H1 (cell line): ENCODE data around the gene GUCY1A1. TPM values are rescaled to one million over a fixed set of nuclear protein-coding genes. Genes with fewer than 3 reads are reported as not detected.

Source experiments
- CTCF ChIA-PET: fragments of 300-600 bp; sonication (Branson Sonifier 250); formaldehyde crosslinking; loops from one replicate; lab custom pipeline; 2021; ENCODE audit not compliant: partially characterized antibody; lab: Charles Lee
- POLR2A ChIA-PET: fragments of 300-600 bp; sonication (Branson Sonifier 250); formaldehyde crosslinking; loops from one replicate; lab custom pipeline; 2021; ENCODE audit warnings: inconsistent platforms; ENCODE audit not compliant: partially characterized antibody; lab: Charles Lee
- DNase-seq, 2 experiments: peaks; one replicate each; pipeline versions ENCODE4 v3.0.0 to v3.0.0-alpha.2; 2010 to 2022; ENCODE audit warnings: low spot score in 2 of 2, low read depth in 1 of 2, mixed read lengths in 1 of 2
- FAIRE-seq: peaks from 2 replicates; lab custom pipeline; 2011; peaks lifted over from hg19 to GRCh38; lab: Jason Lieb, UNC
- H2AFZ ChIP-seq: 2 replicates; pipeline ENCODE4 v1.8.1; 2012; ENCODE audit warnings: low read length, inconsistent platforms
- H2AK5ac ChIP-seq: 2 replicates; pipeline ENCODE4 v1.6.1; 2013; ENCODE audit warnings: low read depth, low read length
- H2BK120ac ChIP-seq: replicated peaks from 2 replicates; pipeline ENCODE3; 2013; ENCODE audit warnings: low read depth, low read length, inconsistent platforms
- H2BK12ac ChIP-seq: 2 replicates; pipeline ENCODE4 v1.6.1; 2013; ENCODE audit warnings: low read depth, low read length
- H2BK15ac ChIP-seq: 2 replicates; pipeline ENCODE4 v1.6.1; 2013; ENCODE audit warnings: low read length
- H2BK20ac ChIP-seq: 2 replicates; pipeline ENCODE4 v1.6.1; 2013; ENCODE audit warnings: low read length
- H2BK5ac ChIP-seq: 2 replicates; pipeline ENCODE4 v1.6.1; 2013; ENCODE audit warnings: low read depth, low read length
- H3K14ac ChIP-seq: 2 replicates; pipeline ENCODE4 v1.6.1; 2013; ENCODE audit warnings: inconsistent platforms; ENCODE audit not compliant: insufficient read length
- H3K18ac ChIP-seq: 2 replicates; pipeline ENCODE4 v1.6.1; 2013; ENCODE audit warnings: low read length; ENCODE audit errors: extremely low read depth
- H3K23ac ChIP-seq: 2 replicates; pipeline ENCODE4 v1.6.1; 2013; ENCODE audit warnings: inconsistent platforms; ENCODE audit not compliant: insufficient read length
- H3K23me2 ChIP-seq: 2 replicates; pipeline ENCODE4 v1.6.1; 2013; ENCODE audit warnings: low read depth, low read length
- H3K27ac ChIP-seq: 2 replicates; pipeline ENCODE4 v1.6.1; 2011; ENCODE audit warnings: low read depth, low read length, inconsistent platforms
- H3K27me3 ChIP-seq, 4 experiments: replicated peaks in 1 of 4; 1 replicate in 1 of 4; 2 replicates in 3 of 4; pipeline versions ENCODE4 v1.6.1 to v1.8.1; 2011 to 2013; ENCODE audit warnings: low read length in 3 of 4, mild to moderate bottlenecking in 3 of 4, inconsistent platforms in 2 of 4, mixed read lengths in 2 of 4, moderate library complexity in 1 of 4; ENCODE audit not compliant: control insufficient read depth in 3 of 4, insufficient read depth in 3 of 4; ENCODE audit errors: extremely low read depth in 1 of 4
- H3K36me3 ChIP-seq, 4 experiments: 2 replicates each; pipeline versions ENCODE4 v1.6.1 to v1.8.1; 2011 to 2013; ENCODE audit warnings: mild to moderate bottlenecking in 4 of 4, low read length in 3 of 4, moderate library complexity in 2 of 4, control low read depth in 1 of 4, inconsistent platforms in 1 of 4; ENCODE audit not compliant: insufficient read depth in 4 of 4, control insufficient read depth in 2 of 4
- H3K4ac ChIP-seq: replicated peaks from 2 replicates; pipeline ENCODE3; 2013; ENCODE audit warnings: low read length, low read depth, mixed read lengths, inconsistent platforms; ENCODE audit not compliant: insufficient read length
- H3K4me1 ChIP-seq, 4 experiments: replicated peaks in 1 of 4; 1 replicate in 1 of 4; 2 replicates in 3 of 4; pipeline versions ENCODE4 v1.6.1 to v1.8.1; 2011 to 2013; ENCODE audit warnings: low read length in 3 of 4, inconsistent platforms in 2 of 4, mixed read lengths in 1 of 4; ENCODE audit not compliant: insufficient read depth in 4 of 4, control insufficient read depth in 3 of 4
- H3K4me2 ChIP-seq, 2 experiments: 2 replicates each; pipeline versions ENCODE4 v1.6.1 to v1.8.1; 2011 to 2013; ENCODE audit warnings: low read depth in 2 of 2, low read length in 2 of 2, control low read depth in 1 of 2, inconsistent platforms in 1 of 2, mild to moderate bottlenecking in 1 of 2; ENCODE audit not compliant: insufficient read depth in 1 of 2
- H3K4me3 ChIP-seq, 4 experiments: fragments of 200-600, 300-600 bp in 1 of 4; sonication (generic), shearing (Covaris generic), sonication (Bioruptor Twin) in 1 of 4; 2 replicates each; pipeline versions ENCODE4 v1.5.1 to v1.8.1; 2011 to 2016; ENCODE audit warnings: low read length in 4 of 4, low read depth in 3 of 4, control low read depth in 2 of 4, inconsistent platforms in 2 of 4, mild to moderate bottlenecking in 2 of 4, mixed read lengths in 1 of 4, moderate library complexity in 1 of 4; ENCODE audit not compliant: insufficient read depth in 2 of 4; ENCODE audit errors: extremely low read depth in 1 of 4
- H3K56ac ChIP-seq: replicated peaks from 2 replicates; pipeline ENCODE3; 2013; ENCODE audit warnings: low read depth, mild to moderate bottlenecking, mixed read lengths, low read length, inconsistent platforms; ENCODE audit not compliant: insufficient read length
- H3K79me1 ChIP-seq: 2 replicates; pipeline ENCODE4 v1.6.1; 2013; ENCODE audit warnings: low read depth, low read length, control low read depth
- H3K79me2 ChIP-seq, 2 experiments: 2 replicates each; pipeline versions ENCODE4 v1.6.1 to v1.8.1; 2012 to 2013; ENCODE audit warnings: low read length in 2 of 2, mild to moderate bottlenecking in 2 of 2, inconsistent platforms in 1 of 2; ENCODE audit not compliant: insufficient read depth in 2 of 2, control insufficient read depth in 1 of 2
- H3K9ac ChIP-seq, 4 experiments: replicated peaks in 1 of 4; 1 replicate in 1 of 4; 2 replicates in 3 of 4; pipeline versions ENCODE4 v1.6.1 to v1.8.1; 2011 to 2013; ENCODE audit warnings: low read depth in 3 of 4, low read length in 3 of 4, control low read depth in 2 of 4, mild to moderate bottlenecking in 2 of 4, moderate library complexity in 2 of 4, inconsistent platforms in 1 of 4; ENCODE audit errors: extremely low read depth in 1 of 4
- H3K9me3 ChIP-seq, 2 experiments: 2 replicates each; pipeline versions ENCODE4 v1.6.1 to v1.8.1; 2012 to 2013; ENCODE audit warnings: mild to moderate bottlenecking in 2 of 2, moderate library complexity in 2 of 2, control low read depth in 1 of 2, inconsistent platforms in 1 of 2, low read depth in 1 of 2, low read length in 1 of 2, mixed read lengths in 1 of 2; ENCODE audit not compliant: insufficient read depth in 2 of 2
- H4K20me1 ChIP-seq, 2 experiments: replicated peaks in 1 of 2; 2 replicates each; pipeline versions ENCODE3 to v1.8.1; 2011 to 2013; ENCODE audit warnings: inconsistent platforms in 2 of 2, low read length in 2 of 2, mild to moderate bottlenecking in 1 of 2; ENCODE audit not compliant: insufficient read depth in 2 of 2, control insufficient read depth in 1 of 2
- H4K5ac ChIP-seq: 2 replicates; pipeline ENCODE4 v1.6.1; 2013; ENCODE audit warnings: low read length, low read depth, mixed read lengths, inconsistent platforms; ENCODE audit not compliant: insufficient read length
- H4K8ac ChIP-seq: 2 replicates; pipeline ENCODE4 v1.8.0; 2013; ENCODE audit warnings: mild to moderate bottlenecking, moderate library complexity, low read length, inconsistent platforms; ENCODE audit not compliant: insufficient read depth; ENCODE audit errors: extremely low read depth
- H4K91ac ChIP-seq: replicated peaks from 2 replicates; pipeline ENCODE3; 2013; ENCODE audit warnings: low read length, mixed read lengths, inconsistent platforms; ENCODE audit not compliant: insufficient read length
- EZH2 ChIP-seq: fragments of 200-600 bp; sonication (generic); IDR thresholded peaks from 2 replicates; pipeline ENCODE4 v1.7.1; 2012; ENCODE audit warnings: low read depth, mild to moderate bottlenecking, moderate library complexity, low read length, inconsistent platforms; ENCODE audit not compliant: severe bottlenecking
- GTF2F1 ChIP-seq: IDR thresholded peaks from 2 replicates; pipeline ENCODE4 v1.6.1; 2012; ENCODE audit warnings: low read depth, low read length, improper control_type of control experiment, borderline replicate concordance
- HDAC6 ChIP-seq: IDR thresholded peaks from one replicate; pipeline ENCODE4 v1.7.1; 2012; ENCODE audit warnings: low read depth, mild to moderate bottlenecking, inconsistent platforms, low read length, moderate library complexity
- JUND ChIP-seq: IDR thresholded peaks from 2 replicates; pipeline ENCODE4 v1.6.1; 2011; ENCODE audit warnings: mild to moderate bottlenecking, improper control_type of control experiment, low read length
- PHF8 ChIP-seq: fragments of 200-600 bp; sonication (generic); conservative IDR thresholded peaks from 2 replicates; pipeline ENCODE4 v1.7.1; 2012; ENCODE audit warnings: low read depth, mild to moderate bottlenecking, inconsistent platforms, low read length, moderate library complexity
- RBBP5 ChIP-seq: IDR thresholded peaks from 2 replicates; pipeline ENCODE4 v1.7.1; 2012; ENCODE audit warnings: low read depth, mild to moderate bottlenecking, inconsistent platforms, low read length, moderate library complexity, borderline replicate concordance
- SAP30 ChIP-seq: fragments of 300-600 bp; sonication (generic); IDR thresholded peaks from 2 replicates; pipeline ENCODE4 v1.7.1; 2012; ENCODE audit warnings: low read length, moderate library complexity, mild to moderate bottlenecking, inconsistent platforms; ENCODE audit not compliant: insufficient read depth, insufficient replicate concordance
- SP2 ChIP-seq: IDR thresholded peaks from 2 replicates; pipeline ENCODE4 v1.6.1; 2012; ENCODE audit warnings: mild to moderate bottlenecking, low read length, inconsistent platforms
- SP4 ChIP-seq: IDR thresholded peaks from 2 replicates; pipeline ENCODE4 v1.6.1; 2012; ENCODE audit warnings: low read length, inconsistent platforms
- TAF1 ChIP-seq: IDR thresholded peaks from 2 replicates; pipeline ENCODE4 v1.6.1; 2011; ENCODE audit warnings: mild to moderate bottlenecking, low read depth, low read length
- TAF7 ChIP-seq: optimal IDR thresholded peaks from 2 replicates; pipeline ENCODE3; 2011; ENCODE audit warnings: low read depth, mild to moderate bottlenecking, inconsistent platforms, low read length, moderate library complexity, borderline replicate concordance
- TEAD4 ChIP-seq: IDR thresholded peaks from 2 replicates; pipeline ENCODE4 v1.6.1; 2012; ENCODE audit warnings: low read depth, low read length, inconsistent platforms, mixed read lengths
- YY1 ChIP-seq: IDR thresholded peaks from 2 replicates; pipeline ENCODE4 v1.6.1; 2011; ENCODE audit warnings: low read depth, mild to moderate bottlenecking, low read length
- WGBS, 2 experiments: shearing (Covaris generic) in 1 of 2; methylation state at CpG; one replicate each; pipeline versions ENCODE4 v1.1.6 to v1.1.7; 2013 to 2015; ENCODE audit warnings: low lambda C conversion rate in 2 of 2, mixed read lengths in 2 of 2, inconsistent platforms in 1 of 2, low coverage in 1 of 2, missing lambda C conversion rate in 1 of 2; ENCODE audit not compliant: insufficient replicate concordance in 2 of 2, insufficient coverage in 1 of 2, insufficient read length in 1 of 2; ENCODE audit errors: extremely low coverage in 1 of 2, missing lambda C conversion rate in 1 of 2; 5-methylcytosine and 5-hydroxymethylcytosine counted together
- polyA plus RNA-seq, 7 experiments: library from polyadenylated mRNA; depleted of rRNA in 3 of 7; stranded (reverse) in 5 of 7; unstranded in 2 of 7; fragments of >200 nt in 5 of 7; fragments of 200-250 nt in 2 of 7; gene quantifications; 1 replicate in 5 of 7; 2 replicates in 1 of 7; 4 replicates in 1 of 7; pipeline versions ENCODE4 v1.2.1 to v1.2.3, GENCODE V29; 2011 to 2013; ENCODE audit warnings: missing spikeins in 2 of 7, mixed read lengths in 2 of 7
- total RNA-seq: library from RNA; stranded (reverse); fragmentation: NEBNext Ultra II Directional; extraction: Animal tissue kit (Norgen Biotek cat#: 25700); gene quantifications from 2 replicates; pipeline ENCODE4 v1.2.1, GENCODE V29; 2021
- TF ChIP-seq, protein P1 (sequence below): IDR thresholded peaks from 2 replicates; pipeline ENCODE4 v1.6.1; 2011; ENCODE audit warnings: low read depth, mild to moderate bottlenecking, low read length; ENCODE audit not compliant: insufficient read depth

The GUCY1A1 gene
- total and polyA plus RNA-seq, 2 of the 8 experiments (the other 6 are each of a cell fraction or from before 2014, with no cell fraction given): not detected

DNA sequence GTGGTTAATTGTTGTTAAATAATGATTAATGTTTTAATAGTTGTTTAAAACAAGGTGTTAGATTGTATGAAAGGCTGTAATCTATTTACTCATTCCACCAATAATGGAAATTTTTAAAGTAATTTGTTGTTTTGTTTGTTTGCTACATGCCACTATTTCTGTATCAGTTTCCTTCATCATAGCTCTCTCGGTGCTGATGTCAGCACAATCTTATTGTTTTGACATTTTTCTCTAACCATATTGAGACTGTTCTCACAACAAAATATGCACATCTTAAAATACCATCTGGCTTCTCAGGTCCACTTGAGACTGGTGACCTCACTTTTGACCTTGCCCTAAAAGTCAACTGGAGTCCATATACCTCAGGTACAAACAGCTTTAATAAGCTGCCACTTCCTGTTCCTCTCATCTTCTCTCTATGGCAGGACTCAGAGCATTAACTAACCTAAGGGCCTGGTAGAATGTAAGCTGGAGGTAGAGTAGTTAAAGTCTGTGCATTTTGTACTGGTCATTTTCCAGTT, 91.2 kb downstream of the GUCY1A1 start:
- no peak overlapping the region for H3K56ac ChIP-seq
- H2BK120ac ChIP-seq: no peak overlapping the region
- no peak overlapping the region for H2AFZ ChIP-seq
- H4K8ac ChIP-seq: no peak overlapping the region
- no peak overlapping the region for H4K91ac ChIP-seq
- no peak overlapping the region for H2BK20ac ChIP-seq
- H3K79me1 ChIP-seq: no peaks in the 10 kb centered on the region
- no peaks in the 10 kb centered on the region for H4K20me1 ChIP-seq
- ChIA-PET CTCF (interaction anchor here (1.0 to 2.5 kb wide), 5 partner anchors 9 to 229 kb away, joined by 3 to 14 read pairs (median 5); no protein-coding TSS in a partner anchor), POLR2A (no interaction called here)
- H3K27ac ChIP-seq: no peak overlapping the region
- H3K4me2 ChIP-seq: no peak overlapping the region
- no peak overlapping the region for H3K18ac ChIP-seq
- H2BK12ac ChIP-seq: no peak overlapping the region
- no peak overlapping the region for H2BK5ac ChIP-seq
- DNase-seq (no peak), FAIRE-seq (no peak)
- H3K9me3 ChIP-seq: no peaks in the 10 kb centered on the region
- 96% methylated on average over 1 of the region's 1 CpG; no CpG with 5 or more reads in 1 of the 2 experiments for WGBS, 2 experiments
- H3K27me3 ChIP-seq: peaks cover 3 to 16% (median 9%) of the 10 kb centered on the region in 4 experiments
- no peaks in the 10 kb centered on the region for H3K36me3 ChIP-seq
- H3K9ac ChIP-seq: no peak overlapping the region
- no peak overlapping the region for H4K5ac ChIP-seq
- H3K79me2 ChIP-seq: no peaks in the 10 kb centered on the region
- H3K23me2 ChIP-seq: peaks cover 7% of the 10 kb centered on the region; the same call in 1 of the 2 replicates
- H3K4ac ChIP-seq: no peak overlapping the region
- no peak overlapping the region for H2AK5ac ChIP-seq
- no peak overlapping the region for H3K4me3 ChIP-seq
- H3K4me1 ChIP-seq: peaks cover 0 to 6% (median 0%) of the 10 kb centered on the region in 4 experiments; a peak in 2 of 7 replicates
- no peak overlapping the region for H2BK15ac ChIP-seq
- H3K23ac ChIP-seq: no peak overlapping the region
- H3K14ac ChIP-seq: no peak overlapping the region
- TF ChIP-seq RBBP5 (no peak), GTF2F1 (no peak), SP4 (no peak), HDAC6 (no peak), TAF1 (no peak), EZH2 (no peak), TAF7 (no peak), TEAD4 (no peak), SAP30 (no peak), PHF8 (no peak), SP2 (no peak), YY1 (no peak), JUND (no peak)
- TF ChIP-seq, protein P1, sequence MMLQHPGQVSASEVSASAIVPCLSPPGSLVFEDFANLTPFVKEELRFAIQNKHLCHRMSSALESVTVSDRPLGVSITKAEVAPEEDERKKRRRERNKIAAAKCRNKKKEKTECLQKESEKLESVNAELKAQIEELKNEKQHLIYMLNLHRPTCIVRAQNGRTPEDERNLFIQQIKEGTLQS: no peak
